Measurements from ENCODE around the gene TENT4A.

TENT4A gene

DNA sequence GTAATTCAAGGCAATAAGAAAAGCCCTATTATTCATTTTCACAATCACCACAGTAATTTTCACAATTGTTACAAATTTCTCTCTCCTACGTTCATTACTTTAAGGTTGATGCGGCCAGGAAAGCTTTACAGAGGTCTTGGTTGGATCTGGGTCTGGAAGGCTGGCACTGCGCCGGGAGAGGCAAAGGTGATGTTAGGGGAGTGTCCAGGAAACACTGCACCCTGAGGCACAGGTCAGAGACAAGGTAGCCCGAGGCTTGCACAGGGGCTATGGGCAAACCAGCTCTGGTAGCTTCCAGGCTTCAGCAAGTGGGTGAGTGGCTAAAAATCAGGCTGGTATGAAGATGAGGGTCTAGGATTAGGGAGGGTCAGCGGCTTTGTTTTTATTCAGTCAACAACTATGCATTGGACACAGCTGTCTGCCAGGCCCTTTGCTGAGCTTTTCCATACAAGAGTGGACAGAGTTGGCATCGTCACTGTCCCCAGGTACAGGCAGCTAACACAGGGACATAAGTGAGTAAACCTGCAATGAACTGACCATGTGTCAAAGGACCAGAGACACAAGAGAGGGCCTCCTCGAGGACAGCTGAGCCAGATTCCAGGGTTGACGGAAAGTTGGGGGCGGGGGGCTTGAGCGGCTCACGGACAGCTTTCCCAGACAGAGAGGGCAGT lies 12.4 kb upstream of the TENT4A start:
- DNase-seq (ENCODE audit: low read depth), result no peak

- no peak for DNase-seq (ENCODE audit: low read depth)
Measured at GRCh38 chr5:6701491-6701890, 11.7 kb upstream of the TENT4A start.

GRCh38 chr5:6702633-6703032 lies 10.6 kb upstream of the TENT4A start:
- DNase-seq (ENCODE audit: low read depth), result no peak

GRCh38 chr5:6703806-6704205 lies 9.4 kb upstream of the TENT4A start:
- no peak for DNase-seq (ENCODE audit: low read depth)

- DNase-seq (ENCODE audit: low read depth), result no peak
Measured at GRCh38 chr5:6704361-6704851, 8.8 kb upstream of the TENT4A start.

GRCh38 chr5:6705088-6705487 lies 8.1 kb upstream of the TENT4A start:
- DNase-seq (ENCODE audit: low read depth), result no peak

- DNase-seq (ENCODE audit: low read depth), result no peak
Measured at GRCh38 chr5:6705959-6706358, 7.3 kb upstream of the TENT4A start.

GRCh38 chr5:6707852-6708251 lies 5.4 kb upstream of the TENT4A start:
- DNase-seq (ENCODE audit: low read depth), result no peak

DNA sequence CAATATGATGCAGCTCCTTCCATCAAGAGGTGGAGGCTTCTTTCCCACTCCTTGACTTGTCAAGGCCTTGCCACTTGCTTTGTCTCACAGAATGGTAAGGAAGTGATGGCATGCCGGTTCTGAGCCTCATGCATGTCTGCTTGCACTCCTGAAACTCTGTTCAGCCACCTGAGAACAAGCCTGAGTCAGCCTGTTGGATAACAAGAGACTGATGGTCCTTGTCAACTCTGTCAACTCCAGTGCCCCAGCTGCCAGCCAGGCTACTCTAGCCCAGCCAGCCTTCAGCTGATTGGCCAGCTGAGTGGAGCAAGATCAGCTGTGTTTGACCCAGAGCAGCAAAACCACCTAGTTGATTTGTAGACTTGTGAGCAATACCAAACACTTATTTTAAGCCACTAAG lies 4.4 kb upstream of the TENT4A start:
- DNase-seq (ENCODE audit: low read depth), result no peak

GRCh38 chr5:6710070-6710469 lies 3.2 kb upstream of the TENT4A start:
- DNase-seq (ENCODE audit: low read depth), result no peak

GRCh38 chr5:6710551-6711318 lies 2.5 kb upstream of the TENT4A start:
- no peak for DNase-seq (ENCODE audit: low read depth)

GRCh38 chr5:6711409-6712141 lies 1.7 kb upstream of the TENT4A start:
- DNase-seq (ENCODE audit: low read depth), result no peak

GRCh38 chr5:6712142-6712576 lies 1.1 kb upstream of the TENT4A start:
- DNase-seq (ENCODE audit: low read depth), result no peak

GRCh38 chr5:6712577-6713273 lies 507 bp upstream of the TENT4A start:
- DNase-seq (ENCODE audit: low read depth), result peak; percentile 94

DNA sequence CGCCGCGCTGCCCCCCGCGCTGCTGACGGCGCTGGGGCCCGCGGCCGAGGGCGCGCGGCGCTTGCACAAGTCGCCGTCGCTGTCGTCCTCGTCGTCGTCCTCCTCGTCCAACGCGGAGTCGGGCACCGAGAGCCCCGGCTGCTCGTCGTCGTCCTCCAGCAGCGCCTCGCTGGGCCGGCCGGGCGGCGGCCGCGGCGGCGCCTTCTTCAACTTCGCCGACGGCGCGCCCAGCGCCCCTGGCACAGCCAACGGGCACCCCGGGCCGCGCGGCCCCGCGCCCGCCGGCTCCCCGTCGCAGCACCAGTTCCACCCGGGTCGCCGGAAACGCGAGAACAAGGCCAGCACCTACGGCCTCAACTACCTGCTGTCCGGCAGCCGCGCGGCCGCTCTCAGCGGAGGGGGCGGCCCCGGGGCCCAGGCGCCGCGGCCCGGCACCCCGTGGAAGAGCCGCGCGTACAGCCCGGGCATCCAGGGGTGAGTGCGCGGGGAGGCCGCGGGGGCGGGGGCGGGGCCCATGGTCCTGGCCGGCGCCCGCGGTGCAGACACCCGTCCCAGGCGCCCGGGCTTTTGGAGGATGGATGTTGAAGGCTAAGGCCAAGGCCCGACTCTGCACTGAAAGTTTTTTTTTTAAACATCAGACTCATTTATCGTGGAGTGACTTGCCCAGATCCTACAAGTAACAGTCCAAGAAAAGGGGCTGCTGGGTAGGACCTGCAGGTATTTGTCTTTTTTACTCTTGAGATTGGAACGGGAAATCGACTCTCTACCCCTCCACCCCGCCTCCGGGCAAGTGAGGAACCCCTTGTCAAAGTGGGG lies 1.2 kb downstream of the TENT4A start:
- no peak for DNase-seq (ENCODE audit: low read depth)

DNA sequence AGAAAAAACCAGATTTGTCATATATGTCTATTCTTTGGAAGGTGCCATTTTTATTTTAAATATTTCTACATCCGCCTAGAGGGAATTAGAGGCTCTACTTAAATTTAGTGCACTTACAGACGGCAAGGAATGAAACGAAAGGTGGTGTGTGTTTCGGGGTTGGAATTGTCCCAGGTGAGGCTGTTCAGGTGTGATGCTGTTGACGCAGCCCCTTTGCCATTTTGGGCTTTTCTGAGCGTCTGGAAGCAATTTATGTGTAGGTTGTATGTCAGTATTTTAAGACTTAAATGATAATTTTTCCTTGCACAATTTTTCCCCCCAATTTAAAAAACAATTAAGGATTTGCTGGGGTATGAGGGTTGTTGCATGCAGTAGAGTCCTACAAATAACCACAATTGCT lies 2.0 kb downstream of the TENT4A start:
- no peak for DNase-seq (ENCODE audit: low read depth)

GRCh38 chr5:6715758-6716628 lies 2.8 kb downstream of the TENT4A start:
- DNase-seq (ENCODE audit: low read depth), result no peak

- DNase-seq (ENCODE audit: low read depth), result no peak
Measured at GRCh38 chr5:6716629-6717149, 3.5 kb downstream of the TENT4A start.

DNA sequence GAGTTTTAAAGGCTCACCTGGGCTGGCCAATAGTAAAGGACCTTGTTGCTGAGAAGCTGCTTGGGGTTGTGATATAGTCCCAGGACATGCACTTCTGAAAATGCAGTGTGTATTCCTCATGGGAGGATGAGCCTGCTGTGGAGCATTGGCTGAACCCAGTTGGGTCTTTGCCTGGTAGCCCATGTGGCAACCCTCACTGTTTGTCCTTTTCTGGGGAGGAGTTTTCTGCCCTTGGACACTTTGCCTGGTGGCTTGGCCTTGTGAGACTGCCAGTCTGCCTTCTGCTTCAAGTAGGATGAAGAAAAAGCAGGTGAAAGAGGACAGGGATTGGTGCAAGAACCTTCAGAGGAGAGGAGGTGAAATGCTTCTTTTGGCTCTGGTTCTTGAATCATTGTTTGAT lies 4.0 kb downstream of the TENT4A start:
- DNase-seq (ENCODE audit: low read depth), result no peak

DNA sequence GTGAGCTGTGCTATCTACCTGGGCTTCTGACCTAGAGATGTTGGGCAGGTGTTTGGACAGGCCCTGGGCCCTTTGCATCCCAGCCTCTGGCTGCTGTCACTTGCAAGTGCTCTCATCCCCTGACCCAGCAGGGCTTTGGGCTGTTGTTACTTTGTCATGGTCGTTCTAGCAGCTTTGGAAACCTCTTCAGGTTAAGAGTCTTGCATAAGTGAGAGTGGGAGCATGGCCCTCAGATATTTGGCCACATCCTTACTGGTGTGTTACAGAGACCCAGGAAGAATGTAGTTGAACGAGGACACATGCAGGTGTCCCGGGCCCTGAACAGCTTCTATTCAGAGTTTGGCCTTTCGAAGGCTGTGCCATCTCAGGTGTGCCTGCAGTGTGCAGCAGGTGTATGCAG lies 4.5 kb downstream of the TENT4A start:
- DNase-seq (ENCODE audit: low read depth), result no peak

Measured in stimulated activated CD8-positive, alpha-beta memory T cell treated with anti-CD3 and anti-CD28 coated beads, Interleukin-12 subunit alpha, Interleukin-12 subunit beta, amount 100 ng/mL, for 1 hour (primary cell).